ENCODE data around the gene FAF2.
"Not testable (repeated sequence)": the region's sequence is repeated elsewhere in the genome, so short reads cannot be mapped to it uniquely, and the experiment has no call there.

FAF2 gene, protein sequence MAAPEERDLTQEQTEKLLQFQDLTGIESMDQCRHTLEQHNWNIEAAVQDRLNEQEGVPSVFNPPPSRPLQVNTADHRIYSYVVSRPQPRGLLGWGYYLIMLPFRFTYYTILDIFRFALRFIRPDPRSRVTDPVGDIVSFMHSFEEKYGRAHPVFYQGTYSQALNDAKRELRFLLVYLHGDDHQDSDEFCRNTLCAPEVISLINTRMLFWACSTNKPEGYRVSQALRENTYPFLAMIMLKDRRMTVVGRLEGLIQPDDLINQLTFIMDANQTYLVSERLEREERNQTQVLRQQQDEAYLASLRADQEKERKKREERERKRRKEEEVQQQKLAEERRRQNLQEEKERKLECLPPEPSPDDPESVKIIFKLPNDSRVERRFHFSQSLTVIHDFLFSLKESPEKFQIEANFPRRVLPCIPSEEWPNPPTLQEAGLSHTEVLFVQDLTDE

GRCh38 chr5:176447978-176448608 lies at the start of gene FAF2:
Gene FAF2 (plus strand): TSS chr5:176448385. CDS start chr5:176448408, 23 bp downstream.
- DNase-seq (peak; percentile 99), ATAC-seq (peak; percentile 97)

DNA sequence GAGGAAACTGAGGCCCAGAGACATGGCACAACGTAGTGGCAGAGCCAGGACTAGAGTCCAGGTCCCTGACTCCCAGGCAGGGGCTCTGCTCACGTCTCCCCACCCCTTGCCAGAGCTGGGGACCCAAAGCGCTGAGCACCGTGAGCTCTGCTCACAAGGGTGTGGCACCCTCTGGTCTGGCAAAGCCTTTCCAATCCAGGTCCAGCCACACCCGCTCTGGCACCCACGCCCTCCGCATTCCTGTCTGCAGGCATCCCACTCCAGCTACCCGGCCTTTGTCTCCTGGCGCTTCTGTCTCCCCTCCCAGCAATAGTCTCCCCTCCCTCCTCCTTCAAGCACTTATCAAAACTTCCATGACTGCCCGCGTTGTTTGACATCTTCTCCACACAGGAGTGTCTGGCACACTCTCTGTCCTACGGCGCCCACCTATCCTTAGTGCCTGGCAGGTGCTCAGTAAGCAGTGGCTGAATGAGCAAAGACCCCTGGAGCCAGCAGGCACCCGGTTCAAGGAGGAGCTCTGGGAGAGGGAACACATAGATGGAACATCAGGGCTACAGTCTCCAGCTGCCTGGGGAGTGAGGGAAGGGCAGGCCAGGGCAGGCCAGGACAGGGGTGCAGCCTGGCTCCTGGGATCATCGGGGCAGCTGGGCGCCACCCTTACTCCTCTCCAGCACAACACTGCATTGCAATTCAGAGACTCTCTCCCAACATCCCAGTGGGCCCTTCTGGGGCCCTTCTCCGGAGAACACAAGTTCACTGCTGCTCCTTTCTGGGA lies 47.6 kb upstream of the FAF2 start:
- no peak for ATAC-seq
- DNase-seq: no peak

- no peak for DNase-seq
- no peak for ATAC-seq
Measured at GRCh38 chr5:176401281-176402205, 46.6 kb upstream of the FAF2 start.

GRCh38 chr5:176405656-176406435 lies 42.3 kb upstream of the FAF2 start:
- ATAC-seq: no peak
- no peak for DNase-seq

- DNase-seq (no peak), ATAC-seq (no peak)
Measured at GRCh38 chr5:176406436-176407052, 41.6 kb upstream of the FAF2 start.

DNA sequence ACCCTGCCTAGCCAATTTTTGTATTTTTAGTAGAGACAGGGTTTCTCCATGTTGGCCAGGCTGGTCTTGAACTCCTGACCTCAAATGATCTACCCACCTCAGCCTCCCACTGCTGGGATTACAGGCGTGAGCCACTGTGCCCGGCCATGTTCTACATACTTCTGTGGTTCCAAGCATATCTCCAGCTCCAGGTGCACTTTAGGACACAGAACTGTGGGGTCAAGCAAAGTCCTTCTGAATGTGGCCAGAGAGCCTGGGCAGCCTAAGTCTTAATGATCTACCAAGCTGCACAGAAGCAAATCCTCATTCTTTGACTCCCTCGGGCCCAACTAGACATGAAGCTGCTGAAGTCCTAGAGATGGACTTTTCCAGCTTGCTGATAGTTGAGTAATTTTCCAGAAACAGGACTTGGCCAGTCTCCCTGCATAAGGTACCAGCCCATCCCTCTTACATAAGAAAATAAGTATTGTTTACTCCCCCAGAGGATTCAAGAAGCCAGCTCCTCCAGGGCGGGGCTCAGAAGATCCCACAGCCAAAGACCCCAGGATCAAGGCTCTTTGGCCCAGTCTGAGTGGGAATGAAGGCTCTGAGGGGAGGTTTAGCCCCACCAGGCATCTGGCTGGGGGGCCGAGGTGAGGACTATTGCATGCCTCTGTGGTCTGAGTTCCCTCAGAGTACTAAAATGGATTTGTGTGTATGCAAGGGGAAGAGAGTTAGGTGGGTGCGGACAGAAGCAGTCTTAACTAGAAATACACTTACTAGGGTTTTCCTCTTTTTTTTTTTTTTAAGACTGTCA lies 40.5 kb upstream of the FAF2 start:
- ATAC-seq (no peak), DNase-seq (no peak)

DNA sequence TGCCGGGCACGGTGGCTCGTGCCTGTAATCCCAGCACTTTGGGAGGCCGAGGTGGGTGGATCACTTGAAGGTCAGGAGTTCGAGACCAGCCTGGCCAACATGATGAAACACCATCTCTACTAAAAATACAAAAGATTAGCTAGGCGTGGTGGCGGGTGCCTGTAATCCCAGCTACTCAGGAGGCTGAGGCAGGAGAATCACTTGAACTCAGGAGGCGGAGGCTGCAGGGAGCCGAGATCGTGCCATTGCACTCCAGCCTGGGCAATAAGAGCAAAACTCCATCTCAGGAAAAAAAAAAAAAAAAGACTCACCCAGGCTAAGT lies 40.0 kb upstream of the FAF2 start:
- not testable (repeated sequence) for DNase-seq, ATAC-seq

- ATAC-seq (no peak), DNase-seq (no peak)
Measured at GRCh38 chr5:176408590-176408989, 39.6 kb upstream of the FAF2 start.

DNA sequence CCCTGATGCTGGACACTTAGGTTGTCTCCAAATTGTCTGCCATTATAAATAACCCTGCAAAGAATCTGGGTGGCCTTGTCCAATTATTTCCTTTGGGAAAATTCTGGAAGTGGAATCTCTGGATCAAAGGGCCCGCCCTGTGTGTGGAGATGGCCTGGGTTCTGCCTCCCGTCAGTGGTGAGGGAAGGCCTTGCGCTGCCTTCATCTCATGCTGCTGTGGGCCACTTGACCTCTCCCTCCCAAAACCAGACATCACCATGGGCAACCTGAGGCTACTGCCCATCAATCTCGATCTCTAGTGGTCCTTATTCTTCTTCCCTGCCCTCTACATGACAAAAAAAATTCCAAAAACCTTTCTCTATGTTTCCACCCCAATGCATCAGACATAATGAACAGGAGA lies 38.4 kb upstream of the FAF2 start:
- DNase-seq (no peak), ATAC-seq (no peak)

DNA sequence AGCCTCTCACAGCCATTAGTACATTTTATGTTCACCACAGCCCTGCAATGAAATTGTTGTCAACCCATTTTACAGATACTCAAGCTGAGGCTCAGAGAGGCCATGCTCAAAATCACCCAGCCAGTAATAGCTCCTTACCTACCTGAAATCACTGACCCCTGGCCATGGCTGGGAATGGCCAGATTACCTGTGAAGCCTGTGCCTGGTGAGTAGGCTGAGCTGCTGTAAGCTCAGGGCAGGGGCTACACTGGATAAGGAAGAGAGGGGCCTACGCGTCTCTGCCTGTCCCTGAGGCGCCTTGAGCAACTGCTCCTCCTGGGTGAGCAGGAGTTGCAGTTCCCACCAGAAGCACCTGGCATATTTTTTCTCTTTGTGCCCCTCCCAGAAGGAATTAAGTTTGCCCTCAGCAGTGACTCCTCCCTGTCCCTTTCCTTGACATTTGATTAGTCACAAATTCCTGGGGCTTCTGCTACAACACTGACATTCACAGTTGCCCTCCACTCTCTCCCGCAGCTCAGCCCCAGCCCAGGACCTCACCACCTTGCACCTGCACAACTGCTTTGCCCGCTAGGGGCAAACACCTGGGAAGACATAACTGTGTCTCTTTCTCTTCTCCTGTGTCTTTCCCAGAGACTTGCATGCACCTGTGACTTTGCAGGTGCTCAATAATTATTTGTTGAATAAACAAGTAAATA lies 37.6 kb upstream of the FAF2 start:
- ATAC-seq (no peak), DNase-seq (no peak)

DNA sequence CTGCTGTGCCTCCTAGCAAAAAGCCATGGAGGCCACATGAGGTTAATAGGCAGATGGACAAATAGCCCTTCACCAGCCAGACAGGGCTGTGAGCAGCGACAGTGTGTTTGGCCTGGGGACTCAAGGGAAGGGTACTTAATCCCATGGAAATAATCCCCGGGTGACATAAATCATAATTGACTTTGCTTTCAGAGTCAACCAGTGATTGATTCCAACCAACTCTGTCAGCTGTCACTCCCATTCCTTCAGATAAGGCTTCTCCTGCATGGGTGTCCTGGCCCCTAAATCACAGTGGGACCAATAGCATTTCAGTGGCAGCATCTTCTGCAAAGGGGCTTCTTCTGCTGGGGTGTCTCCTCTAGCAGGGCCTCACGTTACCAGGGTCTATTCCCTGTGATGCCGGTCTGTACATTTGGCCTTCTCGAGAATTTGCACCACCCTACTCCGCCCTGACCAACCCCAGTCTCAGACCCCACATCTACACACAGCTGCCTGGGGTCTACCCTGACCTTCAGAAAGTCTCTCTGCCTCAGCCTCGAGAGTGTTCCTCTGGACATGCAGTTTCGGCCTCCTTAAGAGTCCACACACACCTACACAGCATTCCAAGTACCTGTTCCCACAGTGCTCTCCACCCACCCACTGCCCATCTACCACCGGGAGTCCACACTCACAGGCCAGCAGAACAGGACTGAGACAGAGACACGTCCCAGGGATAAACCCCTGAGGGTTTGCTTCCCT lies 35.5 kb upstream of the FAF2 start:
- ATAC-seq (no peak), DNase-seq (no peak)

DNA sequence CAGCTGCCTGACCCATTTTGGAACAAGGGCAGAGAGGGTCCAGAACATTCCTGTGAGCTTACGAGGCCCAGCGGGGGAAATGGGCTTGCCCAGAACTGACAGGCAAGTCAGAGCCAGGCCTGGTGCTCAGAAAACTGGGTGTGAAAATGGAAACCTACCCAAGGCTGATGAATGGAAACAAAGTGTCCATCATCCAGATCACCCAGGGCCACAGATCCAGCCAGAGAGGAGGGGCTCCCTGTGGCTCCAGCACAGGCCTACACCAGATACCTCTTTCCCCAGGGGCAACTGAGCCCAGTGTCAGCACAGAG lies 35.0 kb upstream of the FAF2 start:
- DNase-seq (no peak), ATAC-seq (no peak)

GRCh38 chr5:176413709-176414191 lies 34.4 kb upstream of the FAF2 start:
- DNase-seq: no peak
- ATAC-seq: no peak

- no peak for DNase-seq
- ATAC-seq: no peak
Measured at GRCh38 chr5:176414704-176415103, 33.5 kb upstream of the FAF2 start.

- ATAC-seq: peak; percentile 1
Measured at GRCh38 chr5:176415240-176415951, 32.8 kb upstream of the FAF2 start.

GRCh38 chr5:176415952-176416924 lies 31.9 kb upstream of the FAF2 start, which contains the start of gene CLTB:
Gene CLTB (minus strand): TSS chr5:176416539. CDS start chr5:176416363, 176 bp downstream.
- ATAC-seq: peak; percentile 97
- peak; percentile 95 for DNase-seq

More at GRCh38 chr5:176415240-176415951, 32.8 kb upstream of the FAF2 start:
- no peak for DNase-seq
